Central memory CD4-positive, alpha-beta T cell (primary cell): ENCODE results near the gene IGSF9B.
A peak's percentile ranks its signal among the peaks of the same experiment; 100 is the strongest.

Experiments
- DNase-seq: peaks from one replicate; pipeline ENCODE4 v3.0.0; 2022

IGSF9B gene

DNA sequence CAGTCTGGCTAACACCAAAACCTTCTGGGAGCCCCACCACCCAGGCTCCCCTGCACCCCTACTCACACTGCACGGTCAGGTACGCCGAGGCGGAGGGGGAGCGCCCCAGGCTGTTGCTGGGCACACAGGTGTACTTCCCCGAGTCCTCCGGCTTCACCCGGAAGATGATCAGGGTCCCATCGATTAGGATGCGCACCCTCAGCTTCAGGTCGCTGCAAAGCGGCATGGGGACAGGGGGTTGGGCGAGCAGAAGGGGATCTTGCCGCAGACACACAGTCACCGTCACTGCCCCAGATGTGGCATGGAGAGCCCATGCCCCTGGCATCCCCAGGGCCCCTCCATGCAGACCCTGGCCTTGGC, 21.2 kb downstream of the IGSF9B start:
- DNase-seq = no peak

DNA sequence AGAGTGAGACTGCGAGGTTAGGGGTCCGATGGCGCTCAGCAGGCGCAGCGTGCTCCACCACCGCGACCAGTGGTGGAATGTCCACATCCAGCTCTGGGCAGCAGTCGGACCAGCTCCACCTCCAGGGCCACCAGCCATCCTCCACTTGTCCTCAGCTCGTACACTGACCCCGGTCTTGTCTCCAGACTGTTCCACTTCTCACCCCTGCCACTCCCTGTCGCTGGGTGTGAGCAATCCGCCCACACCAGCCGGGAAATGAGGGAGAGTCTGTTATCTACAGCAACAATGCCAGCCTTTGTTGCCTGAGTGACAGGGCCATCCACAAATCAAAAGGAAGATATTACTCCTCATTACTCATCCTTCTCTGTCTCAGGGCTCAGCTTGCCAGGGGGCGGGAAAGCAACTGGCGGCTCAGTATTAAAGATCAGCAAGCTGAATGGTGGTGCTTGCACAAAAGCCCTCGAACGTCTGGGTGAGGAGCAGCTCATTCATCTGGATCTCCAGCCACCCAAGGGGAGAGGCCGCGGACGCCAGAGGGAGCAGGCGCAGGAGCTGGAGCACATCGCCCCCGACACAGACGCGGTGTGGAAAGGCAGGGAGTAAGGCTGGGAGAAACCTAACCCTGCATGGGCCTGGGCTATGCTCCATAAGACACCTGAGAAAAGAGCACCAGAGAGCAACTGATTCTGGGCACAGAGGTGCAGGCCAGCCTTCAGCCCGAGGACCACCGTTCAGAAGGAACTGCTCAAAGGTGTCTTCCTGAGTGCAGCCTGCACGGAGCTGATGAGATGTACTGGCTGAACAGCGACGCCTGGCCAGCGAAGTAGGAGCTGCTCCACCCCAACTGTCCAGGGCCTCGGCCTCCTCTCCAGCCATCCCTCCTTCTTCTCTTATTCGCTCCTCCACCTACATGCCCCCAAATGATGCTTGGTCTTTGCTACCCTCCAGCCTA, 21.9 kb downstream of the IGSF9B start:
- no peak for DNase-seq

- no peak for DNase-seq
Measured at GRCh38 chr11:133934096-133934495, 22.7 kb downstream of the IGSF9B start.

DNA sequence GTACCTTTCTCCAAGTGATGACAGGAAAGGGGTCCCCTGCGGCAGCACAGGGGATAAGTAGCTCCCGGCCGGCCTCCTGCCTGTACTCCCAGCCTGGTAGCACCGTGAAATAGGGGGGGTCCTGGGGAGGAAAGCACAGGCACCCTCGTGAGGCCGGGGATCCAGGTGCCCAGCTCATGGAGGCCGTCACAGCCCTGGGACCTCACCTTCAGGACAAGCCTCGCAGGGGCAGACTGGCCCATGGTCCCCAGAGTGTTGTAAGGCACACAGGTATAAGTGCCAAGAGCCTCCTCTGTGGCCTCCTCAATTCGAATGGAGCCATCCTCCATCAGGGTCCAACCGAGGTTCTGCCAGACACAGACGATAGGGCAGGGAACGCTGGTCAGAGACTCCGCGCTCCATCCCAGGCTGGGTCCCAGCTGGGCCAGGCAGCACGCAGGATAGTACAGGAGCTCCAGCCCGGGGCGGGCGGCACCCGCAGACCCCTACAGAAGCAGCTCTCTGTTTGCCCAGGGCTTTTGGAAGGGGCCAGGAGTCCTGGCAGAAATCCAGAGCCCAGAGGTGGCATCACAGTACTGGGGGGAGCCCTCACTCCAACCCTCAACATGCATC, 25.2 kb downstream of the IGSF9B start:
- no peak for DNase-seq

GRCh38 chr11:133930767-133931448, 25.9 kb downstream of the IGSF9B start:
- no peak for DNase-seq

- DNase-seq = no peak
Measured at GRCh38 chr11:133930053-133930766, 26.6 kb downstream of the IGSF9B start.

DNA sequence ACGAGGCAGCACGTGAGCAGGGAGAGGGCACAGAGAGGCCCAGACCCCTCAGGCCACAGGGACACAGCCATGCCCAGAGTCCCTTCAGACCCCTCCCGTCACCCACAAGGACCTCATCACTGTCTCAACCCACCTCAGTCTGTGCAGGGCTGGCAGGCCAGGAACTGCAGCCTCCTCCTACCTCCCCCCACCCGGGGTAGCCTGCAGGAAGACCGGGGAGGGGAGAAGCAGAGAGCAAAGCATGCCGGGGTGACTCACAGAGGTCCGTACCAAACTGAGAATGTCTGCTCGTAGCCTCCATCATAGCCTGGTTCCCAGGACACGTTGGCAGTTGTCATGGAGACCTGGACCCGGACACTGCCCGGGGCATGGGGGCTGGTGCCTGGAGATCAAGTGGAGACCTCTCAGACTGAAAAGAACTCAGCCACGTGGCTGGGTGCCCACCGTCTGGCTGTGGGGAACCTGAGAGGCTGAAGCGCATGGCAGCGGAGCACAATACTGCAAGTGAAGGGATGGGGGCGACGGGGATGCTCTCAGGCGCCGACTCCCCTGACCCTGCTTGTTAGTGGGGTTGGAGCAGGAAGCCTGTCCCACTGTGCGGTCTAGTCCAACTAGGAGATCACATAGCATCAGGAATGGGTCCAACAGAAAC, 27.2 kb downstream of the IGSF9B start:
- DNase-seq = no peak

DNA sequence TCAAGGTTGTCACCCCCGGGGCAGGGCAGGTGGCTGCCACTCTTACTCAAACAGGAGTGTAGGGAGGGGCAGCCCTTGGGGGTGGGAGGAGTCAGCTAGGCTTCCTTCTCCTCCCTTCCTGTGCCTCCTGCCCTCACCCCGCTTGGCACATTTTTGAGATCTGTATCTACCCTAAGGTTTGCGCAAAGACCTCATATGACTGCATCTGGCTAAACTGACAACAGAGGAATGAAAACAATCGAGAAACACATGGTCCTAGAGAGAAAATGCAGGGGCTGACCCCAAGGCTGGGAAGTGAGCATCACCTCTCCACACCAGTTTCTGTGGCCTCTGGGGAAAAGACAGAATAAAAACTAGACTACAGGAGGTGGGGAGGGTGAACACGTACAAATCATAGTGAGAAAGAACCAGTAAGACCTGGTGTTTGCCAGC, 28.1 kb downstream of the IGSF9B start:
- DNase-seq = peak; percentile 77

- peak; percentile 72 for DNase-seq
Measured at GRCh38 chr11:133927690-133928627, 28.8 kb downstream of the IGSF9B start.

DNA sequence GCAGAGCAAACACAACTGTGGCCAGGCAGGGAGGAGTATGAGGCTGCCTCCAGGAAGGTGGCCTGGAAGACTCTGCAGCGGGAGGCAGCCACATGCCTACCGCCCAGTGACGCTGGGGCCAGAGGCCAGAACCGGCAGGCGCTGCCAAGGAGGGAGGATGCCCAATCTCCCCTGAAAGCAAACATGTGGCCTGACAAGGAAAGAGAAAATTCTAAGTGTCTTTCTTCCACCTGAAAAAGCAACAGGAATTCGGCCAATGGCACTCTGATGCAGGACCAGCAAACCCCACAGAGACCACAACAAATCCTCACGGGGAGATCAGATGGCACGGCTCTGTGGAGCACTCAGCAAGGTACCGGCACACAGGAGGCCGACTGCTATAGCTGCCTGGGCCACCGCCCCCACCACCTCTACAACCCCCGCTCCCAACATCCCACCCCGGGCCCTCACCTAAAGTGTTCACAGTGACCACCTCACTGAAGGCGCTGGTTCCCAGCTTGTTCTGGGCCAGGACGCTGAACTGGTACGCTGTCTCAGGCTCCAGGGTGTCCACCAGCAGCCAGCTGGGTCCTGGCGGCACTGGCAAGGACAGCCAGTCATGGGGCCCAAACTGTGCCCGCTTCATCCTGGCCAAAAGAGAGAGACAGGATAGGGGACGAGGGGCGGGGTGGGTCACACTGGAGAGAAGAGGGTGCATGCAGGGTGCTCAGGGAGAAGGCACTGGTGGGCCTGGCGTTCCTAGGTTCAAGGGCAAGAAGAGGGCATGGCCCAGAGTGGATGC, 30.1 kb downstream of the IGSF9B start:
- DNase-seq = no peak

DNA sequence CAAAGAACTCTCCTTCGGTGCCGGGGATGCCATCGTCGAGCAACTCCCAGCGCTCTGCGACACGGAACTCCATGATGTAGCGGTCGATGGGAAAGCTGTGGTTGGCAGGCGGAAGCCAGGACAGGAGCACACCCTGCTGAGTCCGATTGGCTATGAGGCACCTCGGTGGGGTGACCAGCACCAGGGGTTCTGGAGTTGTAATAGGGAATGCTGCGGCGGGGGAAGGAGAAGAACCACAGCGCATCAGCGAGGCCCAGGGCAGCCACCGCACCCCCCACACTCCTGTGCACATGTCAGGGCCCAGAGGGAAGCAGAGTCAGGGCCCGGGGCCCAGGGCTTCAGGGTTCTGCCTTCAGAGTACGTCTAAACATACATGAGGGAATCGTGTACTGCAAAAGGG, 31.0 kb downstream of the IGSF9B start:
- DNase-seq = no peak

GRCh38 chr11:133924661-133925060, 32.1 kb downstream of the IGSF9B start:
- no peak for DNase-seq

GRCh38 chr11:133922078-133922870, 34.5 kb downstream of the IGSF9B start:
- no peak for DNase-seq

- no peak for DNase-seq
Measured at GRCh38 chr11:133921513-133921912, 35.3 kb downstream of the IGSF9B start.

DNA sequence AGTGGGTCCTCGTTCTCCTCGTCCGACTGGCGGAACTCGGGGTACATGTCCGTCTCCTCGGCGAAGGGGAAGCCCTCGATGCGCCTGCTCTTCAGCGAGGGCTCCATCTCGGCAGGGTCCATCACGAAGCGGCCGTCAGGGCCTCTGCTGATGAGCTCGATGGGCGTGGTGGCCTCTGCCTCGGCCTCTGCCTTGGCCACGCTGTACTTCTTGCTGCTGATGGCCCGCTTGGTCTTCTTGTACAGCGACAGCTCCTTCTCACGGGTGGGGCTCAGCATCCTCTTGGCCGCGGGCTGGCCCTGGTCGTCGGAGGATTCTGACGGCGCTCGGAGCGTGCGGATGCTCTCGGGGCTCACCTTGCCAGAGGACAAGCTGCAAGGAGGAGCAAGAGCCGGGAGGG, 35.7 kb downstream of the IGSF9B start:
- no peak for DNase-seq

- no peak for DNase-seq
Measured at GRCh38 chr11:133920109-133920990, 36.4 kb downstream of the IGSF9B start.

- DNase-seq = no peak
Measured at GRCh38 chr11:133919330-133920108, 37.2 kb downstream of the IGSF9B start.
